HepG2 (cell line): ENCODE results near the gene DTWD2. TPM values are rescaled to one million over a fixed set of nuclear protein-coding genes. Genes with fewer than 3 reads are reported as not detected.

Source experiments
- ATAC-seq: fragments of 200-7000 bp; cut with Tn5 transposase; 3 replicates; pipeline ENCODE4 v1.9.1; 2020; ENCODE audit warnings: mild to moderate bottlenecking, moderate library complexity
- BruUV-seq: library from RNA; stranded (reverse); fragments of 400-500 nt; replicated peaks from 2 replicates; lab custom pipeline; 2021; lab: Mats Ljungman, UMichigan
- CTCF ChIA-PET: fragments of 300-600 bp; formaldehyde crosslinking; extraction: SDS; loops from one replicate; lab custom pipeline; 2021; ENCODE audit warnings: low total read pairs, inconsistent platforms, low intra/inter-chr PET ratio; lab: Yijun Ruan, JAX
- POLR2A ChIA-PET: fragments of 350-600 bp; sonication (Branson Sonifier 250); formaldehyde crosslinking; loops from one replicate; lab custom pipeline; 2020; ENCODE audit warnings: antibody characterized with exemption, inconsistent platforms; lab: Yijun Ruan, JAX
- DNase-seq: peaks from one replicate; pipeline ENCODE4 v3.0.0-alpha.2; 2015; ENCODE audit warnings: low spot score
- FAIRE-seq: peaks from 3 replicates; lab custom pipeline; 2011; peaks lifted over from hg19 to GRCh38; lab: Jason Lieb, UNC
- H2AFZ ChIP-seq: one replicate; pipeline ENCODE4 v1.6.1; 2011; ENCODE audit warnings: low read length, inconsistent platforms
- H3K27ac ChIP-seq: fragments of 300-600 bp; 3 replicates; pipeline ENCODE4 v1.8.0; 2011; ENCODE audit warnings: mixed run types, mild to moderate bottlenecking, mixed read lengths, low read length, inconsistent platforms; ENCODE audit not compliant: insufficient read depth; ENCODE audit errors: extremely low read length
- H3K27me3 ChIP-seq, 2 experiments: fragments of 200-600 bp in 1 of 2; 2 replicates in 1 of 2; 3 replicates in 1 of 2; pipeline versions ENCODE4 v1.6.0 to v1.8.0; 2011; ENCODE audit warnings: low read length in 2 of 2, mild to moderate bottlenecking in 2 of 2, moderate library complexity in 2 of 2, inconsistent platforms in 1 of 2; ENCODE audit not compliant: insufficient read depth in 2 of 2, control insufficient read depth in 1 of 2
- H3K36me3 ChIP-seq, 2 experiments: fragments of 200-600 bp in 1 of 2; replicated peaks in 1 of 2; 2 replicates in 1 of 2; 3 replicates in 1 of 2; pipeline versions ENCODE4 v1.5.1 to v1.8.0; 2011; ENCODE audit warnings: low read length in 2 of 2, inconsistent platforms in 1 of 2; ENCODE audit not compliant: insufficient read depth in 2 of 2, control insufficient read depth in 1 of 2
- H3K4me1 ChIP-seq: 2 replicates; pipeline ENCODE4 v1.5.1; 2012; ENCODE audit warnings: low read length, inconsistent platforms; ENCODE audit not compliant: insufficient read depth
- H3K4me2 ChIP-seq: 2 replicates; pipeline ENCODE4 v1.6.0; 2011; ENCODE audit warnings: low read depth, low read length, inconsistent platforms
- H3K4me3 ChIP-seq, 3 experiments: fragments of 200-600 bp in 1 of 3; sonication (generic), shearing (Covaris generic) in 1 of 3; replicated peaks in 1 of 3; 2 replicates each; pipeline ENCODE4 v1.5.1; 2011 to 2016; ENCODE audit warnings: low read length in 3 of 3, inconsistent platforms in 2 of 3, low read depth in 2 of 3, mild to moderate bottlenecking in 2 of 3, control low read depth in 1 of 3, mixed read lengths in 1 of 3; ENCODE audit not compliant: insufficient read depth in 1 of 3
- H3K79me2 ChIP-seq: one replicate; pipeline ENCODE4 v1.6.1; 2011; ENCODE audit warnings: low read length, inconsistent platforms; ENCODE audit not compliant: insufficient read depth
- H3K9ac ChIP-seq: 2 replicates; pipeline ENCODE4 v1.6.0; 2011; ENCODE audit warnings: mild to moderate bottlenecking, low read depth, low read length, inconsistent platforms; ENCODE audit not compliant: insufficient read depth
- H3K9me3 ChIP-seq: 2 replicates; pipeline ENCODE4 v1.5.1; 2012; ENCODE audit warnings: mild to moderate bottlenecking, low read length
- H4K20me1 ChIP-seq: 2 replicates; pipeline ENCODE4 v1.6.0; 2011; ENCODE audit warnings: inconsistent platforms, mild to moderate bottlenecking, low read length, moderate library complexity; ENCODE audit not compliant: insufficient read depth
- EHMT2 ChIP-seq: fragments of 200-600 bp; sonication (generic); IDR thresholded peaks from 2 replicates; pipeline ENCODE4 v1.7.0; 2017; ENCODE audit warnings: antibody characterized with exemption, low read depth, low read length, borderline replicate concordance
- HNF4G ChIP-seq, 2 experiments: sonication (generic) in 1 of 2; formaldehyde crosslinking in 1 of 2; IDR thresholded peaks; 2 replicates each; pipeline versions ENCODE4 v1.4.0 to v1.6.1; 2011 to 2020; ENCODE audit warnings: borderline replicate concordance in 2 of 2, low read depth in 2 of 2, mild to moderate bottlenecking in 2 of 2, low read length in 1 of 2, missing genetic modification reagents in 1 of 2, moderate library complexity in 1 of 2
- HOXA5 ChIP-seq: sonication (generic); formaldehyde crosslinking; IDR thresholded peaks from 2 replicates; pipeline ENCODE4 v1.4.0; 2020; ENCODE audit warnings: missing genetic modification reagents
- MAFF ChIP-seq: IDR thresholded peaks from 2 replicates; pipeline ENCODE4 v1.6.1; 2011; ENCODE audit warnings: low read depth, low read length, improper control_type of control experiment
- MAFK ChIP-seq, 2 experiments: IDR thresholded peaks in 1 of 2; conservative IDR thresholded peaks in 1 of 2; 2 replicates each; pipeline ENCODE4 v1.6.1; 2011; ENCODE audit warnings: improper control_type of control experiment in 2 of 2, low read length in 2 of 2
- ZNF451 ChIP-seq: sonication (generic); formaldehyde crosslinking; IDR thresholded peaks from 2 replicates; pipeline ENCODE4 v1.5.0; 2020; ENCODE audit warnings: mild to moderate bottlenecking, missing genetic modification reagents
- WGBS: methylation state at CpG from one replicate; pipeline ENCODE4 v1.1.6; 2017; ENCODE audit warnings: low lambda C conversion rate; 5-methylcytosine and 5-hydroxymethylcytosine counted together
- in situ Hi-C: cut with HindIII; loops from 2 replicates; pipeline ENCODE4 v1.10.0; 2017; ENCODE audit warnings: low pct_unique_long_range_greater_than_20kb; ENCODE audit not compliant: extremely low pct_ligation_motif_present
- intact Hi-C: fragments of 100-400 bp; cut with micrococcal nuclease; formaldehyde crosslinking; loops from one replicate; pipeline ENCODE4 v1.10.0; 2022; ENCODE audit not compliant: unreplicated experiment
- polyA plus RNA-seq, 8 experiments: library from polyadenylated mRNA; depleted of rRNA in 3 of 8; stranded (reverse) in 7 of 8; unstranded in 1 of 8; fragments of >200 nt; fragmentation: Illumina TruSeq in 4 of 8; extraction: Trizol in 4 of 8; gene quantifications; 2 replicates each; pipeline versions ENCODE4 v1.2.1 to v1.2.3, GENCODE V29; 2011 to 2016; ENCODE audit warnings: low read depth in 4 of 8, missing spikeins in 1 of 8, mixed read lengths in 1 of 8; ENCODE audit not compliant: insufficient read depth in 1 of 8
- total RNA-seq, 5 experiments: library from RNA; depleted of rRNA; stranded (reverse); fragments of >200 nt; fragmentation: Illumina TruSeq; extraction: Trizol; gene quantifications; 2 replicates each; pipeline ENCODE4 v1.2.3, GENCODE V29; 2016; ENCODE audit warnings: low read depth in 1 of 5
- TF ChIP-seq, protein P1 (sequence below): sonication (generic); formaldehyde crosslinking; IDR thresholded peaks from 2 replicates; pipeline ENCODE4 v1.9.0; 2021; ENCODE audit warnings: missing genetic modification reagents, mild to moderate bottlenecking, borderline replicate concordance

The DTWD2 gene
- total and polyA plus RNA-seq, 2 of the 13 experiments (the other 11 are each of a cell fraction or from before 2014, with no cell fraction given), result 1.6 to 6.0 TPM

DNA sequence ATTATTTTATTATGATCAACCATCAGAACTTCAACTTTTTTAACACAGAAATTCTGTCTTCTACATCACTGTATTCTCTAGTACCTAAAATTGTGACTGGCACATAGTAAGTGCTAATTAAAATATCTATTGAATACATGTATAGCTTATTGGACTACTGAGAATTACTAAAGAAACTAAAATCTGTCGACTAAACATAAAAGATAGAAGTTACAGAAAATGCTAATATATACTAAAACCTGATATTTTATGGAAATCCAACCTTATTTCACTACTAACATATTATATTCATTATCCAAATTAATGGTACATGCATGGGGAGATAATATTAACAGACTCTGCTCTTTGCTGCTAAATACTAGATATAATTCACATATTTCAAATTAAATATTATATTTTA is 153.6 kb downstream of the DTWD2 start:
- Histone ChIP-seq H3K4me3 (no peak overlapping the region), H2AFZ (no peak overlapping the region), H4K20me1 (no peaks in the 10 kb centered on the region), H3K79me2 (no peaks in the 10 kb centered on the region), H3K9ac (no peak overlapping the region), H3K36me3 (no peaks in the 10 kb centered on the region), H3K27ac (no peak overlapping the region), H3K4me1 (no peaks in the 10 kb centered on the region), H3K9me3 (no peaks in the 10 kb centered on the region), H3K4me2 (no peak overlapping the region), H3K27me3 (no peaks in the 10 kb centered on the region)
- FAIRE-seq (no peak), DNase-seq (no peak), ATAC-seq (no peak)
- in situ Hi-C loops (no loop called here), intact Hi-C loops (no loop called here)
- POLR2A ChIA-PET, result no interaction called here
- WGBS, result 49% methylated on average over 1 of the region's 1 CpG
- CTCF ChIA-PET, result no interaction called here
- no TSS peak for BruUV-seq
- TF ChIP-seq, protein P1, sequence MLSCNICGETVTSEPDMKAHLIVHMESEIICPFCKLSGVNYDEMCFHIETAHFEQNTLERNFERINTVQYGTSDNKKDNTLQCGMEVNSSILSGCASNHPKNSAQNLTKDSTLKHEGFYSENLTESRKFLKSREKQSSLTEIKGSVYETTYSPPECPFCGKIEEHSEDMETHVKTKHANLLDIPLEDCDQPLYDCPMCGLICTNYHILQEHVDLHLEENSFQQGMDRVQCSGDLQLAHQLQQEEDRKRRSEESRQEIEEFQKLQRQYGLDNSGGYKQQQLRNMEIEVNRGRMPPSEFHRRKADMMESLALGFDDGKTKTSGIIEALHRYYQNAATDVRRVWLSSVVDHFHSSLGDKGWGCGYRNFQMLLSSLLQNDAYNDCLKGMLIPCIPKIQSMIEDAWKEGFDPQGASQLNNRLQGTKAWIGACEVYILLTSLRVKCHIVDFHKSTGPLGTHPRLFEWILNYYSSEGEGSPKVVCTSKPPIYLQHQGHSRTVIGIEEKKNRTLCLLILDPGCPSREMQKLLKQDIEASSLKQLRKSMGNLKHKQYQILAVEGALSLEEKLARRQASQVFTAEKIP (CRISPR knock-in tag), result no peak
- TF ChIP-seq EHMT2 (no peak), HNF4G (IDR thresholded peaks at IDR 0.05; ENCODE audit: borderline replicate concordance, low read depth, low read length) (no peak), HNF4G (CRISPR knock-in tag; IDR thresholded peaks at IDR 0.05; ENCODE audit: borderline replicate concordance, low read depth) (no peak), ZNF451 (CRISPR knock-in tag) (no peak), HOXA5 (CRISPR knock-in tag) (no peak), MAFK (conservative IDR thresholded peaks at IDR 0.05 in 1 of 2, IDR thresholded peaks at IDR 0.05 in 1 of 2; ENCODE audit: low read length in 2 of 2) (peak in 1 of 2 experiments; percentile 50; a peak in 2 of 4 replicates), MAFF (0 out of 2 replicates have a peak, but pooled peaks have one; percentile 1)
